Activated gamma-delta T cell treated with anti-CD3 and anti-CD28 coated beads, Interleukin-2, amount 50 U/mL, for 16 hours (primary cell): ENCODE data around the gene ZNF518B.
"Not testable (repeated sequence)": the region's sequence is repeated elsewhere in the genome, so short reads cannot be mapped to it uniquely, and the experiment has no call there.

ENCODE experiments used
- DNase-seq: peaks from one replicate; pipeline ENCODE4 v3.0.0-alpha.2; 2020; ENCODE audit warnings: low read depth

The ZNF518B gene

GRCh38 chr4:10456260-10456594 lies 999 bp downstream of the ZNF518B start:
- DNase-seq = no peak

GRCh38 chr4:10455133-10455532 lies 2.1 kb downstream of the ZNF518B start:
- no peak for DNase-seq

GRCh38 chr4:10454726-10455125 lies 2.5 kb downstream of the ZNF518B start:
- DNase-seq = no peak

GRCh38 chr4:10454121-10454520 lies 3.1 kb downstream of the ZNF518B start:
- DNase-seq = no peak

- DNase-seq = no peak
These were observed 8.2 kb downstream of the ZNF518B start for GRCh38 chr4:10448991-10449390.

GRCh38 chr4:10442976-10443375 lies 14.2 kb downstream of the ZNF518B start:
- no peak for DNase-seq

- DNase-seq = no peak
These were observed 15.7 kb downstream of the ZNF518B start for GRCh38 chr4:10441512-10441911.

- no peak for DNase-seq
These were observed 18.3 kb downstream of the ZNF518B start for GRCh38 chr4:10438924-10439323.

GRCh38 chr4:10437735-10438134 lies 19.5 kb downstream of the ZNF518B start:
- no peak for DNase-seq

- not testable (repeated sequence) for DNase-seq
These were observed 29.5 kb downstream of the ZNF518B start for GRCh38 chr4:10427680-10428079.

GRCh38 chr4:10421344-10422055 lies 35.7 kb downstream of the ZNF518B start:
- no peak for DNase-seq

GRCh38 chr4:10417740-10418139 lies 39.5 kb downstream of the ZNF518B start:
- no peak for DNase-seq

GRCh38 chr4:10416441-10416840 lies 40.8 kb downstream of the ZNF518B start:
- DNase-seq = no peak

GRCh38 chr4:10413177-10413576 lies 44.0 kb downstream of the ZNF518B start:
- no peak for DNase-seq

- no peak for DNase-seq
These were observed 51.6 kb downstream of the ZNF518B start for GRCh38 chr4:10405672-10406071.

- no peak for DNase-seq
These were observed 53.4 kb downstream of the ZNF518B start for GRCh38 chr4:10403633-10404445.

GRCh38 chr4:10395971-10396580 lies 61.1 kb downstream of the ZNF518B start:
- no peak for DNase-seq
